K562 (cell line): ENCODE measurements around the gene PNLIPRP1. TPM values are rescaled to one million over a fixed set of nuclear protein-coding genes. Genes with fewer than 3 reads are reported as not detected.

Experiments used
- ATAC-seq: fragments of 200-7000 bp; cut with Tn5 transposase; 3 replicates; pipeline ENCODE4 v1.9.1; 2020; ENCODE audit warnings: moderate library complexity
- BruUV-seq: library from RNA; stranded (reverse); fragments of 400-500 nt; replicated peaks from 2 replicates; lab custom pipeline; 2021; lab: Mats Ljungman, UMichigan
- CTCF ChIA-PET: fragments of 300-600 bp; formaldehyde crosslinking; extraction: SDS; loops from one replicate; lab custom pipeline; 2021; ENCODE audit warnings: low intra/inter-chr PET ratio; lab: Yijun Ruan, JAX
- POLR2A ChIA-PET: fragments of 300-600, 350-650 bp; sonication (Branson Sonifier 250); formaldehyde crosslinking; extraction: SDS; loops from one replicate; lab custom pipeline; 2021; ENCODE audit warnings: antibody characterized with exemption, inconsistent platforms; lab: Yijun Ruan, JAX
- DNase-seq, 4 experiments: peaks; one replicate each; pipeline versions ENCODE4 v3.0.0 to v3.0.0-alpha.2; 2011 to 2018; ENCODE audit warnings: low spot score in 3 of 4, mixed read lengths in 3 of 4; ENCODE audit errors: extremely low read depth in 1 of 4
- FAIRE-seq: peaks from 2 replicates; lab custom pipeline; 2011; peaks lifted over from hg19 to GRCh38; lab: Jason Lieb, UNC
- H2AFZ ChIP-seq: 2 replicates; pipeline ENCODE4 v1.6.0; 2011; ENCODE audit warnings: low read depth, low read length, control low read depth, inconsistent platforms
- H3K27ac ChIP-seq: fragments of 200-600 bp; 3 replicates; pipeline ENCODE4 v1.8.0; 2011; ENCODE audit warnings: low read depth, mild to moderate bottlenecking, control low read depth, inconsistent platforms, low read length, moderate library complexity, mixed read lengths; ENCODE audit errors: extremely low read depth
- H3K27me3 ChIP-seq, 2 experiments: fragments of 300-600 bp in 1 of 2; 2 replicates in 1 of 2; 3 replicates in 1 of 2; pipeline versions ENCODE4 v1.6.0 to v1.8.0; 2011; ENCODE audit warnings: inconsistent platforms in 2 of 2, low read length in 2 of 2, mild to moderate bottlenecking in 1 of 2, mixed read lengths in 1 of 2, moderate library complexity in 1 of 2; ENCODE audit not compliant: control insufficient read depth in 2 of 2, insufficient read depth in 2 of 2
- H3K36me3 ChIP-seq: fragments of 300-600 bp; 3 replicates; pipeline ENCODE4 v1.8.0; 2011; ENCODE audit warnings: mild to moderate bottlenecking, low read length, inconsistent platforms; ENCODE audit not compliant: control insufficient read depth, insufficient read depth
- H3K4me1 ChIP-seq, 2 experiments: fragments of 200-600 bp in 1 of 2; replicated peaks in 1 of 2; 2 replicates in 1 of 2; 3 replicates in 1 of 2; pipeline versions ENCODE4 v1.5.1 to v1.8.0; 2011; ENCODE audit warnings: inconsistent platforms in 2 of 2, low read length in 2 of 2, mild to moderate bottlenecking in 1 of 2, mixed read lengths in 1 of 2, moderate library complexity in 1 of 2; ENCODE audit not compliant: control insufficient read depth in 2 of 2, insufficient read depth in 2 of 2
- H3K4me2 ChIP-seq: 2 replicates; pipeline ENCODE4 v1.6.1; 2011; ENCODE audit warnings: low read length, control low read depth, inconsistent platforms, mixed read lengths; ENCODE audit not compliant: insufficient read depth
- H3K4me3 ChIP-seq: fragments of 200-600 bp; sonication (generic), shearing (Covaris generic); 2 replicates; pipeline ENCODE4 v1.5.1; 2016; ENCODE audit warnings: control low read depth, inconsistent platforms
- H3K79me2 ChIP-seq: fragments of 200-600 bp; 3 replicates; pipeline ENCODE4 v1.8.0; 2011; ENCODE audit warnings: low read length, inconsistent platforms; ENCODE audit not compliant: control insufficient read depth, insufficient read depth
- H3K9ac ChIP-seq, 2 experiments: 2 replicates each; pipeline versions ENCODE4 v1.6.0 to v1.6.1; 2011; ENCODE audit warnings: low read depth in 2 of 2, low read length in 2 of 2, control low read depth in 1 of 2, inconsistent platforms in 1 of 2, mild to moderate bottlenecking in 1 of 2, mixed read lengths in 1 of 2; ENCODE audit not compliant: insufficient read depth in 1 of 2
- H3K9me1 ChIP-seq: one replicate; pipeline ENCODE4 v1.6.0; 2011; ENCODE audit warnings: inconsistent platforms, mild to moderate bottlenecking, low read length, moderate library complexity; ENCODE audit not compliant: control insufficient read depth, insufficient read depth
- H3K9me3 ChIP-seq: replicated peaks from 2 replicates; pipeline ENCODE4 v1.5.1; 2011; ENCODE audit warnings: low read depth, low read length, inconsistent platforms; ENCODE audit not compliant: control insufficient read depth, insufficient read depth
- H4K20me1 ChIP-seq: replicated peaks from 2 replicates; pipeline ENCODE4 v1.6.1; 2011; ENCODE audit warnings: low read length, inconsistent platforms, mixed read lengths; ENCODE audit not compliant: control insufficient read depth, insufficient read depth
- ATF6 ChIP-seq: sonication (generic); formaldehyde crosslinking; IDR thresholded peaks from 2 replicates; pipeline ENCODE4 v1.4.0; 2020; ENCODE audit warnings: mild to moderate bottlenecking, missing genetic modification reagents
- MEIS2 ChIP-seq: fragments of 450-650 bp; IDR thresholded peaks from 2 replicates; pipeline ENCODE4 v1.6.1; 2014; ENCODE audit warnings: mild to moderate bottlenecking; ENCODE audit not compliant: partially characterized antibody
- PRPF4 ChIP-seq: fragments of 200-400 bp; formaldehyde crosslinking; IDR thresholded peaks from one replicate; pipeline ENCODE4 v1.6.1; 2017; ENCODE audit warnings: low read length, low read depth, mild to moderate bottlenecking; ENCODE audit not compliant: insufficient read depth, poor library complexity, severe bottlenecking
- ZNF347 ChIP-seq: fragments of 450-650 bp; formaldehyde crosslinking; IDR thresholded peaks from 2 replicates; pipeline ENCODE4 v1.4.0; 2020; ENCODE audit warnings: low read depth, mild to moderate bottlenecking, moderate library complexity
- WGBS: fragments of 100-300 bp; shearing (Covaris generic); methylation state at CpG from one replicate; pipeline ENCODE4 v1.1.6; 2016; ENCODE audit warnings: low coverage, mixed read lengths; ENCODE audit not compliant: insufficient coverage; ENCODE audit errors: missing lambda C conversion rate; 5-methylcytosine and 5-hydroxymethylcytosine counted together
- in situ Hi-C: fragments of 300-500 bp; cut with MboI; formaldehyde crosslinking; loops from 4 replicates; pipeline ENCODE4 v1.15.0; 2018; ENCODE audit warnings: inconsistent platforms, mixed read lengths
- intact Hi-C: fragments of 100-400 bp; cut with micrococcal nuclease; formaldehyde crosslinking; loops from 2 replicates; pipeline ENCODE4 v1.14.2; 2022
- polyA plus RNA-seq, 8 experiments: library from polyadenylated mRNA; depleted of rRNA in 4 of 8; stranded (reverse) in 5 of 8; unstranded in 3 of 8; fragments of >200 nt; fragmentation: Nextera tagmentation in 2 of 8; fragmentation: Illumina TruSeq in 1 of 8; extraction: Ambion mirVana in 2 of 8; extraction: Trizol in 1 of 8; gene quantifications; 2 replicates each; pipeline versions ENCODE4 v1.2.1 to v1.2.3, GENCODE V29; 2011 to 2014; ENCODE audit warnings: inconsistent platforms in 1 of 8, missing spikeins in 1 of 8
- total RNA-seq, 7 experiments: library from RNA; depleted of rRNA in 6 of 7; stranded (reverse); fragments of >200 nt in 6 of 7; fragmentation: Illumina TruSeq in 2 of 7; extraction: Trizol in 2 of 7; gene quantifications; 2 replicates each; pipeline versions ENCODE4 v1.2.1 to v1.2.3, GENCODE V29; 2011 to 2021; ENCODE audit warnings: low replicate concordance in 1 of 7

PNLIPRP1 gene
- total and polyA plus RNA-seq, 9 of the 15 experiments (the other 6 are each of a cell fraction or from before 2014, with no cell fraction given) = 0.60 TPM; not detected in 8

- in situ Hi-C loops (no loop called here), intact Hi-C loops (no loop called here)
- ChIA-PET POLR2A (no interaction called here), CTCF (no interaction called here)
- DNase-seq = no peak
- Histone ChIP-seq H4K20me1 (no peaks in the 10 kb centered on the region), H2AFZ (no peak overlapping the region), H3K27me3 (no peaks in the 10 kb centered on the region), H3K27ac (no peak overlapping the region), H3K9me3 (no peaks in the 10 kb centered on the region), H3K4me3 (no peak overlapping the region), H3K9me1 (no peaks in the 10 kb centered on the region), H3K79me2 (no peaks in the 10 kb centered on the region), H3K4me1 (no peaks in the 10 kb centered on the region), H3K4me2 (no peak overlapping the region), H3K9ac (no peak overlapping the region), H3K36me3 (no peaks in the 10 kb centered on the region)
- ATAC-seq = no peak
- TF ChIP-seq ZNF347 (CRISPR knock-in tag) = no peak
- TF ChIP-seq PRPF4 = no peak
- no peak for TF ChIP-seq MEIS2
- 0% methylated on average over 2 of the region's 2 CpGs for WGBS
- no peak for FAIRE-seq
- BruUV-seq = no TSS peak
Observed at GRCh38 chr10:116596062-116596461, 5.3 kb downstream of the PNLIPRP1 start.

GRCh38 chr10:116597543-116597942, 6.8 kb downstream of the PNLIPRP1 start:
- H2AFZ ChIP-seq = no peak overlapping the region
- H3K9me1 ChIP-seq = no peaks in the 10 kb centered on the region
- no peak for TF ChIP-seq ATF6
- TF ChIP-seq, all 486 proteins: peak for 0
- H4K20me1 ChIP-seq = no peaks in the 10 kb centered on the region
- H3K9ac ChIP-seq = no peak overlapping the region
- no peaks in the 10 kb centered on the region for H3K27me3 ChIP-seq
- in situ Hi-C loops (no loop called here), intact Hi-C loops (no loop called here)
- DNase-seq (no peak), FAIRE-seq (no peak), ATAC-seq (no peak)
- 0% methylated on average over 5 of the region's 5 CpGs for WGBS
- H3K79me2 ChIP-seq = no peaks in the 10 kb centered on the region
- ChIA-PET CTCF (no interaction called here), POLR2A (no interaction called here)
- no peaks in the 10 kb centered on the region for H3K36me3 ChIP-seq
- H3K27ac ChIP-seq = no peak overlapping the region
- no peaks in the 10 kb centered on the region for H3K4me1 ChIP-seq
- no peak overlapping the region for H3K4me2 ChIP-seq
- no peaks in the 10 kb centered on the region for H3K9me3 ChIP-seq
- no TSS peak for BruUV-seq
- no peak overlapping the region for H3K4me3 ChIP-seq
